Stimulated activated CD4-positive, alpha-beta T cell treated with anti-CD3 and anti-CD28 coated beads, Interleukin-1b, Interleukin-23, amount 100 ng/mL, for 48 hours (primary cell): ENCODE data around the gene MEIG1.
"Not testable (repeated sequence)": the region's sequence is repeated elsewhere in the genome, so short reads cannot be mapped to it uniquely, and the experiment has no call there.

Source experiments
- DNase-seq: peaks from one replicate; pipeline ENCODE4 v3.0.0-alpha.2; 2020

The MEIG1 gene

DNA sequence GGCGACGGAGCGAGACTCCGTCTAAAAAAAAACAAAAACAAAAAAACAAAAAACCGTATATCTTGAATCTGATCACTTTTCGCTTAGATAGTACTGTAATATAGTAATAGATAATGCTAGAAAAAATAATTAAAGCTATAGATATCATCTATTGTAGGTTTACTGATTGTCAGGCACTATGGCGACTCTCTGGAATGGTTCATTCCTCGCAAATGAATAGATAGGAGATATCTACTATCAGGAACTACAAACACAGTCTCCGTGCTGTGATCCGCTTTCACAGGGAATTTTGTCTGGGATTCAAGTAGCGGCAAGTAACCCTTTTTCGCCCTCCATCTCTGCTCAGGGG, 342 bp upstream of the MEIG1 start:
- DNase-seq = no peak

DNA sequence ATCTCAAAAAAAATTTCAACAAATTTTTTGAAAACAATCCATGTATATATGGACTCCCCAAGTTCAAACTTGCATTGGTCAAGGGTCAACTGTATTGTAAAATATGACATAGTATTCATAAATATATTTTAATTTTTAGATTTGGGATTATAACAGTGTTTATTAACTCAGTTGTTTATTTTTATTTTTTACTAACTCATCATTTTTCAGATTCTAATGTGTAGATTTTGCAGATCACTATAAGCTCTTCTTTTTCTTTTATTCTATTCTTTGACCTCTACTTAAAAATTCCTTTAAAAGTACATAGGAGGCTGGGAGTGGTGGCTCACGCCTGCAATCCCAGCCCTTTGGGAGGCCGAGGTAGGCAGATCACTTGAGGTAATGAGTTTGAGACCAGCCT, 8.7 kb downstream of the MEIG1 start:
- DNase-seq = no peak

DNA sequence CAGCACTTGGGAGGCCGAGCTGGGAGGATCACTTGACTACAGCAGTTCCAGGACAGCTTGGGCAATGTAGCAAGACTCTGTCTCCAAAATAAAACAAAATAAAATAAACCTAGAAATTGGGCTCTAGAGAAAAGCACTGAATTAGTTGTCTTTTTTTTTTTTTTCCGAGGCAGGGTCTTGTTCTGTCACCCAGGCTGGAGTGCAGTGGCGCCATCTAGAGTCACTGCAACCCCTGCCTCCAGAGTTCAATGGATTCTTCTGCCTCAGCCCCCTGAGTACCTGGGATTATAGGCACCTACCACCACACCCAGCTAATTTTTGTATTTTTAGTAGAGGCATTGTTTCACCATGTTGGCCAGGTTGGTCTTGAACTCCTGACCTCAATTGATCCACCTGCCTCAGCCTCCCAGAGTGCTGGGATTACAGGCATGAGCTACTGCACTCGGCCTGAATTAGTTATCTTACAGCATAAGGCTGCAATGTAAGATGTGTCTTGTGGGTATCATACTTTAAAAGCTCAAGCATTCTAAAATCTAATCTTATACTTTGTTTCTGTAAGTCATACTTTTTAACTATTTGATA, 12.8 kb downstream of the MEIG1 start:
- peak; percentile 37 for DNase-seq

DNA sequence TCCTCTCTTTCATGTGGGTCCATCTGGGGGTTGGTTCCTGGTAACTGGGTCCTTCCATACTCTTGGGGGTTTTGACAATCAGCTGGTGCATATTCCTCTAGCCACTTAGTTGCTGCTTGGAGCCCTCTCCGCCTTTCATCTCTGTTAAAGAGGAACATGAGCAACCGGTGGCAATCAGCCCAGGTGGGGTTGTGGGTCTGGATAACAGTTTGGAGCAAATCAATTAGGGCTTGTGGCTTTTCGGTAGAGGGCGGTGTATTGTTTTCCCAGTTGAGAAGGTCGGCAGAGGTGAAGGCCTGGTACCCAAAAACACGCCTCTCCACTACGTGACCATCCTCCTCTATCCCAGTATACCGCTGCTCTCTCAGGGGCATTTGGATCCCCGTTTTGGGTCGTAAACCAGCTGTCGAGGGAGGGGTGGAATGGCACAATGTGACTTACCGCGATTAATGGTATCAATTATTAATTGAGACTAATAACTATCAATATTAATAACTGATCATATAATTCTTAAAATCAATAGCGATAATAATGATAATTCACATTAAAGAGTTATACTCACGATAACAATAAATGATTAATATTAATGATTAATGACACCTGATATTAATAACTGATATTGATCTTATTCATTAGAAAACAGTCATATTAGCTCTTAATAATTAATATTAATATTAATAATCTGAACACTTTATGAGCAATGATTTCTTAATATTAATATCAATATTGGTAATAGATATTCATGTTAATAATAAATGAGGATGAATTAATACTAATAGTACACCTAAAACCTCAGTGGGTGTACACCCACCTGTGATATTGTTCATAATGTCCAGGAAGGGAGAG, 15.2 kb downstream of the MEIG1 start:
- DNase-seq = not testable (repeated sequence)

DNA sequence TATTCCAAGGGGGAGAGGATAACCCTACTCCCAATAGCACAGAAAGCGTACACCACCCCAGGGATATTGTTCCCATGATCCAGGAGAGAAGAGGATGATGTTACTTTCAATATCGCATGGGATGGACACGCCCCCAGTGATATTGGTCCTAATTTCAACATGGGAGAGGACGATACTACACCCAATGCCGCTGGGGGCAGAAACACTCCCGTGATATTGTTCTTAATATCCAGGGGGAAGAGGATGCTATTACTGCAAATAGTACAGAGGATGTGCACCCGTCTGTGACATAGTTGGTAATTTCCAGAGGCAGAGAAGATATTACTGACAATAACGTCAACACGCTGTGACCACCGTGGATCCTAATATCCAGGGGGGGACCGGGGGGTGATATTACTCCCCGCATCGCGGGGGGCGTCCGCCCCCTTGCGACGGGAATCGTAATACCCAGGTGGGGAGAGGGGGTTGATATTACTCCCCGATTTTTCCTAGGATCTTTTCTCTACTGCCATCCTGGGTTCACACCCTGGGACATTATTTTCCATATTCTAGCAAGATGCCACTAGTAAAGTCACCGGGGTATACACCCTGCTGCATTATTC, 16.6 kb downstream of the MEIG1 start:
- DNase-seq = no peak

DNA sequence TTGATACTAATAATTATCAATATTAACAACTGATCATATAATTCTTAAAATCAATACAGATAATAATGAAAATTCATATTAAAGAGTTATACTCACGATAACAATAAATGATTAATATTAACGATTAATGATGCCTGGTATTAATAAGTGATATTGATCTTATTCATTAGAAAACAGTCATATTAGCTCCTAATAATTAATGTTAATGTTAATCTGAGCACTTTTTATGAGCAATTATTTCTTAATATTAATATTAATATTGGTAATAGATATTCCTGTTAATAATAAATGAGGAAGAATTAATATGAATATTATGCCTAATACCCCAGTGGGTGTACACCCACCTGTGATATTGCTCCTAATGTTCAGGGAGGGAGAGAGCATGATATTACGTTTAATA, 23.6 kb downstream of the MEIG1 start:
- DNase-seq = no peak

DNA sequence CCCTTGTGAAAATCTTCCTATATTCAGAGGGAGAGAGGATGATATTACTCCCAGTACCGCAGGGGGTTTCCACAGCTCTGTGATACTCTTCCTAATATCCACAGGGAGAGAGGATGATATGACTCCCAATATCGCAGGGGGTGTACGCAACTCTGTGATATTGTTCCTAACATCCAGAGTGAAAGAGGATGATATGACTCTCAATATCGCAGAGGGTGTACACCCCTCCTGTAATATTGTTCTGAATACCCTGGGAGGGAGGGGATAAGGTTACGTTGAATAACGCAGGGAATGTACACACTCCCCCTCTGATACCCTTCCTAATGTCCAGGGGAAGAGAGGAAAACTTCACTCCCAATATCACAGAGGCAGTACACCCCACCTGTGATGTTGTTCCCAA, 30.4 kb downstream of the MEIG1 start:
- not testable (repeated sequence) for DNase-seq

DNA sequence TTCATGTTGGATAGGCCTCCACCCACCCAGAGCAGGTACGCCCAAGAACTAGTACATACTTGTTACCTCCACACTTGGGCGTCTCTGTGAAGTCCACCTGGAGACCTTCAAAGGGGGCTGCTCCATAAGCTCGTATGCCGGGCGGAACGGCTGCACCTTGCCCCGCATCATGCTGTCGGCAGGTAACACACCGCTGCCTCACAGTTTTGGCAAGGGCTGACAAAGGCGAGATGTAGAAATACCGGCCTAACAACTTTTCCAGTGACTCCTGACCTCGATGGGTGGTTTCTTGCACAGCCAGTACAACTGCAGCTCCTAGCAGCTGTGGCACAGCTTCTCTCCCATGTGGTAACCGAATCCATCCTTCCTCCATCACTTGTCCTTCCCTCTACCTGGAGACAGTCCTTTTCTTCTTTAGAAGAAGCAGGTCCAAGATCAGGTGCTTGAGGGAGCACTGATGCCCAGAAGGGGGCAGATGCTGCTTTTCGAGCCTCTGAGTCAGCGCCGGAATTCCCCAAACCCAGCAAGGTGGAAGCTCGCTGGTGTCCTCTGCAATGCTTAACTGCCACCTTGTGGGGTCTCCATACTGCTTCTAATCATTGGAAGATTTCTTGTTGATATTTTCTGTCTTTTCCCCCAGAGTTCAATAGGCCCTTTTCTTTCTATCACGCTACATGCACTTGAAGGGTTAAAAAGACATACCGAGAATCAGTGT, 32.0 kb downstream of the MEIG1 start:
- peak; percentile 69 for DNase-seq

DNA sequence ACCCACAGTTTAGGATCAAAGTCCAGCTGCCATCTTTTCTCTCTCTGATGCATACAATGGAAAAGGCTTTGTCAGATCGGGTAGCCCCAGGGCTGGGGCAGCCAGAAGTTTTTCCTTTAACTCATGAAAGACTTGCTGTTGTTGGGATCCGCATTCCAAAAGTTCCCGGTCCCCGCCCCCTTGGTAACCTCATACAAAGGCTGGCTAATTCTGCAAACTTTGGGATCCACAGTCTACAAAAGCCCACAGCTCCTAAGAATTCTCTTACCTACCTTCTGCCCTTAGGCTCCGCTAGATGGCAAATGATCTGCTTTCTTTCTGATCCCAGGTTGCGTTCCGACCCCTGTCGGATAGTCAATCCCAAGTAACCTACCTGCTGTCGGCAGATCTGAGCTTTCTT, 33.1 kb downstream of the MEIG1 start:
- not testable (repeated sequence) for DNase-seq

DNA sequence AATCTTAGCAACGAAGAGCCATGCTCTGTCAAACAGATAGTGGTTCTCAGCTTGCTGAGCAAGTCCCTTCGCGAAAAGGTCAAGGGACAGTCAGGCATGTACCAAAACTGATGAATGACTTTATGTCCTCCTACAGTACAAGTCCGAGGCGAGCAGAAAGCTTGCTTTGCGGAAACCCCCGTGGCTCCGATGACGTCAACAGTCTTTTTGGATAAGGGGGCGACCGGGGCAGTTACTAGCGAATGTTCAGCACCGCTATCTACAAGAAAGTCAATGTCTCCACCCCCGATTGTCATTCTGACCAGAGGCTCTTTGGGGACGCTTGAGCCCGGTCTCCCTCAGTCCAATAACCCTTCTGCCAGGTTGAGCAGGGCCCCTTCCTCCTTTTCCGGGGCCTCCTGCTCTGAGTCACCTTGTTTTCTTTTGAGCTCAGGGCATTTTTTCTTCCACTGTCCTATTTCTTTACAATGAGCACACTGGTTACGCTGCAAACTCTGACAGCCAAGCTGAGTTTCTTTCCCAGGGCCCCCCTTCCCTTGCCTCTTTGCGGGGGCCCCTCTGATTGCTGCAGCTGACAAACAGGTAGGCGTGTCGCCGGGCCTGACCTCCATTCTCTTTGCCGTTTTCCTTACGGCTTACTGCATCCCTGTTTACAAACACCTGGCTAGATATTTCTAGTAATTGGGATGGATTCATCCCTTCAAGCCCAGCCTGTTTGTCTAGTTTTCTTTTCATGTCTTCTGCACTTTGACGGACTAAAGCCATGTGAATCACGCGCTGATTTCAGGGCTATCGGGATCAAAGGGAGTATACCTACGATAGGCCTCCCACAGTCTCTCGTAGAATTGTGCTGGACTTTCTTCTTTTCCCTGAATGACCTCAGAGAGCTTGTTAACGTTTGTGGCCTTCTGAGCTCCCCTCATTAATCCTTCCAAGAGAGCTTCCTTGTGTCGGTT, 34.6 kb downstream of the MEIG1 start:
- not testable (repeated sequence) for DNase-seq

DNA sequence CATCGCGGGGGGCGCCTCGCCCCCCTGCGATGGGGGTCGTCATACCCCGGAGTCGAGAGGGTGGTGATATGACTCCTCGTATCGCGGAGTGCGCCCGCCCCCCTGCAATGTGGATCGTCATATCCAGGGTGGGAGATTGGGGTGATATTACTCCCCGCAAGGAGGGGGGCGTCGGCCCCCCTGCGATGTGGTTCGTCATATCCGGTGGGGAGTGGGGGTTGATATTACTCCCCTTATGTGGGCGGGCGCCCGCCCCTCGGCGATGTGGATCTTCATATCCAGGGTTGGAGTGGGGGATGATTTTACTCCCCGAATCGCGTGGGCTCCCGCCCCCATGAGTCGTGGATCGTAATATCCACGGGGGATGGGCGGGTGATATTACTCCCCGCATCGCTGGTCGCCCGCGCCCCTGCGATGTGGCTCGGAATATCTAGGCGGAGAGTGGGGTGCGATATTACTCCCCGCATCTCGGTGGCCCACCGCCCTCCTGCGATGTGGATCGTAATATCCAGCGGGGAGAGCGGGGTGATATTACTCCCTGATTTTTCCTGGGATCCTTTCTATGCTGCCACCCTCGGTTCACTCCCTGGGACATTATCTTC, 36.9 kb downstream of the MEIG1 start:
- no peak for DNase-seq

DNA sequence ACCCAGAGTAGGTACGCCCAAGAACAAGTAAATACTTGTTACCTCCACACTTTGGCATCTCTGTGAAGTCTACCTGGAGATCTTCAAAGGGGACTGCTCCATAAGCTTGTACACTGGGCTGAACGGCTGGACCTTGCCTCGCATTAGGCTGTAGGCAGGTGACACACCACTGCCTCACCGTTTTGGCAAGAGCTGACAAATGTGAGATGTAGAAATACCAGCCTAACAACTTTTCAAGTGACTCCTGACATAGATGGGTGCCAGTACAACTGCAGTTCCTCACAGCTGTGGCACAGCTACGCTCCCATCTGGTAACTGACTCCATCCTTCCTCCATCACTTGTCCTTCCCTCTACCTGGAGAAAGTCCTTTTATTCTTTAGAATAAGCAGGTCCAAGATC, 54.3 kb downstream of the MEIG1 start:
- DNase-seq = not testable (repeated sequence)

DNA sequence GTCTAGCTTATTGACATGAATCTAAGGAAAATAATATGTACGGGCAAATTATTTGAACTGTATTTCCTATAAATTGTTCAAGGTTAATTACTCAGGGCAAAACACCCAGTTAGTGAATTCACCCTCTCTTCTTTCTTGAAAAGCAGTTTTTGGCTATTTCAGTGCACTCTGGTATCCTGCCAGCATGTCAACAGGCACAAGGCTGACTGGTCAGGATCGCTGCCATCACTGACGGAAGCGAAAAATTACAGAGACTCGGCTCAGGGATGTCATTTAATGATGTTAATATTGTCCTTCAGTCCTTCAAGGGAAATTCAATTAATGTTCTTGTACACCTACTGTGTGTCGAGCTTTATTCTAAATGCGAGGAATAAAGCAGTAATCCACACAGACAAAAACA, 56.3 kb downstream of the MEIG1 start:
- no peak for DNase-seq

DNA sequence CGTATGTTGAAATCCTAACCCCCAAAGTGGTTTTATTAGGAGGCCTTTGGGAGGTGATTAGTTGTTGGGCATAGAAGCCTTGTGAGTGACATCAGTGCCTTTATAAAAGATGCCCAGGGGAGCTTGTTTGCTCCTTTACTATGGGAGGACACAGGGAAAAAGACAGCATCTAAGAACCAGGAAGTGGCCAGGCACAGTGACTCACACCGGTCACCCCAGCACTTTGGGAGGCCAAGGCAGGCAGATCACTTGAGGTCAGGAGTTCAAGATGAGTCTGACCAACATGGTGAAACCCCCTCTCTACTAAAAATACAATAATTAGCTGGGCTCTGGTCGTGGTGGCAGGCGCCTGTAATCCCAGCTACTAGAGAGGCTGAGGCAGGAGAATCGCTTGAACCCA, 61.8 kb downstream of the MEIG1 start:
- not testable (repeated sequence) for DNase-seq
